Karpas-422 (cell line): ENCODE measurements around the gene BTBD1. TPM values are rescaled to one million over a fixed set of nuclear protein-coding genes. Genes with fewer than 3 reads are reported as not detected.

Experiments used
- DNase-seq: peaks from one replicate; pipeline ENCODE4 v3.0.0-alpha.2; 2015
- H2AFZ ChIP-seq: fragments of 200-600 bp; sonication (generic); 2 replicates; pipeline ENCODE4 v1.6.1; 2014; ENCODE audit warnings: antibody characterized with exemption, low read length, mixed read lengths
- H3K27ac ChIP-seq: fragments of 200-600 bp; sonication (generic); 2 replicates; pipeline ENCODE4 v1.5.1; 2014; ENCODE audit warnings: mild to moderate bottlenecking, low read length, moderate library complexity
- H3K27me3 ChIP-seq: fragments of 200-600 bp; sonication (generic); 2 replicates; pipeline ENCODE4 v1.6.1; 2014; ENCODE audit warnings: low read length, mixed read lengths
- H3K36me3 ChIP-seq: fragments of 200-600 bp; sonication (generic); 2 replicates; pipeline ENCODE4 v1.6.1; 2014; ENCODE audit warnings: low read length, mixed read lengths; ENCODE audit not compliant: insufficient read depth
- H3K4me1 ChIP-seq: fragments of 200-600 bp; sonication (generic); 2 replicates; pipeline ENCODE4 v1.6.1; 2014; ENCODE audit warnings: mild to moderate bottlenecking, low read length, mixed read lengths
- H3K4me2 ChIP-seq: fragments of 200-600 bp; sonication (generic); 2 replicates; pipeline ENCODE4 v1.6.1; 2014; ENCODE audit warnings: low read length, low read depth, mild to moderate bottlenecking; ENCODE audit not compliant: poor library complexity, severe bottlenecking
- H3K4me3 ChIP-seq: fragments of 200-600 bp; sonication (generic); 2 replicates; pipeline ENCODE4 v1.5.1; 2014; ENCODE audit warnings: mild to moderate bottlenecking, antibody characterized with exemption, low read length, mixed read lengths
- H3K79me2 ChIP-seq: fragments of 200-600 bp; sonication (generic); 2 replicates; pipeline ENCODE4 v1.6.1; 2014; ENCODE audit warnings: mild to moderate bottlenecking, low read length, mixed read lengths
- H3K9ac ChIP-seq: fragments of 200-600 bp; sonication (generic); 2 replicates; pipeline ENCODE4 v1.6.0; 2014; ENCODE audit warnings: low read length
- H3K9me2 ChIP-seq: fragments of 200-600 bp; sonication (generic), shearing (Covaris generic); replicated peaks from 2 replicates; pipeline ENCODE4 v1.6.0; 2014; ENCODE audit warnings: mild to moderate bottlenecking, low read length, moderate library complexity; ENCODE audit not compliant: insufficient read depth
- H3K9me3 ChIP-seq: fragments of 300-700, 200-600 bp; sonication (generic); 2 replicates; pipeline ENCODE4 v1.6.1; 2014; ENCODE audit warnings: low read length, mixed read lengths
- H4K20me1 ChIP-seq: fragments of 200-600 bp; sonication (generic); 2 replicates; pipeline ENCODE4 v1.6.1; 2014; ENCODE audit warnings: mild to moderate bottlenecking, antibody characterized with exemption, low read length, low read depth; ENCODE audit not compliant: insufficient read depth
- total RNA-seq: library from RNA; depleted of rRNA; stranded (reverse); fragments of >200 nt; shearing (Covaris generic); gene quantifications from 2 replicates; pipeline ENCODE4 v1.2.3, GENCODE V29; 2014; ENCODE audit warnings: low replicate concordance

BTBD1 gene
- total RNA-seq, 1 experiment from 2014 or later, result 140 TPM

DNA sequence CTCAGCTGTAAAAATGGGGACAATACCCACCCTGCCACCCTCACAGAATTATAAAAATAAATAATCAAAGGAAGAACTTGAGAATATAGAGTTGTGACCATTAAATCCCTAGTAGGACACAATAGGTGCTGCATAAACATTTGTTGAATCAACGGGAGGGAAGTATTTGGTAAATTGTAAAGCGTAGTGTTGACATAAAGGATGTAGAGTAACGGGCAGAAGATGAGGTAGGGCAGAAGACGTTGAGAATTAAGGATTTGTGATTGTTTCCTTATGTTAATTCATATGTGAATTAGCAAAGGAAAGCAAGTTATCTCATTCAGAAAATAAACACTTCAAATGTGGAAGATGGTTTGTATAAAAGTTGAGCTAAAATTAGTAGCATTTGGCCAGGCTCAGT lies 73.9 kb downstream of the BTBD1 start:
- no peaks in the 10 kb centered on the region for H3K9me3 ChIP-seq
- H3K9me2 ChIP-seq, result no peaks in the 10 kb centered on the region

DNA sequence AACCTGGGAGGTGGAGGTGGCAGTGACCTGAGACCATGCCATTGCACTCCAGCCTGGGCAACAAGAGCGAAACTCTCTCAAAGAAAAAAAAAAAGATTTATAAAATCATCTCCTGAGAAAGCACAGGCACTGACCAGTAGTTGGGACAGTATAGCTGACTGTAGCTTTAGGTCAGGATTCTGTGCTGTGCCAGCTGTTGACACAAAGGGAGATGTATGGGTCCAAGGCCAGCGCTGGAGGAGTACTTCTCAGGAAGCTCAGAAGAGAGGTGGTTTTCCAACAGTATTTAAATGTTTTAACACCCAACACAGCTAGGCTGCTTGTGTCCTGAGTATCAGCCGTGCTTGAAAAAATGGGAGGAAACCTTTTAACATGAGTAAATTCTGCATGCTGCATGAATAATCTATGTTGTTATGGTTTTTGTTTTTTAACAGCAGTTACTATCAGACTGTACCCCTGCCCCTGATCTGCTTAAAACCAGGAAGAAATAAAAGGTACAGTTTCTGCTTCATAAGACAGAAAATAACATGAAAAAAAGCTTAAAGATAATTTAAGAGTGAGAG lies 74.5 kb downstream of the BTBD1 start:
- Histone ChIP-seq H3K27ac (no peak overlapping the region), H3K79me2 (peaks cover 10% of the 10 kb centered on the region), H3K4me3 (no peak overlapping the region), H2AFZ (no peak overlapping the region), H3K9me2 (no peaks in the 10 kb centered on the region), H3K4me2 (no peak overlapping the region), H3K27me3 (no peaks in the 10 kb centered on the region), H4K20me1 (no peaks in the 10 kb centered on the region), H3K9ac (no peak overlapping the region), H3K4me1 (peaks cover under 1% of the 10 kb centered on the region), H3K36me3 (peaks cover 11% of the 10 kb centered on the region; the same call in 1 of the 2 replicates), H3K9me3 (no peaks in the 10 kb centered on the region)
- no peak for DNase-seq

More for the DNA sequence above, 73.9 kb downstream of the BTBD1 start:
- H3K27ac ChIP-seq, result no peak overlapping the region
- peaks cover 3% of the 10 kb centered on the region; the same call in 1 of the 2 replicates for H3K79me2 ChIP-seq
- no peaks in the 10 kb centered on the region for H3K27me3 ChIP-seq
- no peak overlapping the region for H2AFZ ChIP-seq
- H3K36me3 ChIP-seq, result peaks cover 11% of the 10 kb centered on the region; the same call in 1 of the 2 replicates
- no peak overlapping the region for H3K4me2 ChIP-seq
- no peak overlapping the region for H3K4me3 ChIP-seq
- no peaks in the 10 kb centered on the region for H3K4me1 ChIP-seq
- H4K20me1 ChIP-seq, result no peaks in the 10 kb centered on the region
- no peak for DNase-seq
- H3K9ac ChIP-seq, result no peak overlapping the region

DNA sequence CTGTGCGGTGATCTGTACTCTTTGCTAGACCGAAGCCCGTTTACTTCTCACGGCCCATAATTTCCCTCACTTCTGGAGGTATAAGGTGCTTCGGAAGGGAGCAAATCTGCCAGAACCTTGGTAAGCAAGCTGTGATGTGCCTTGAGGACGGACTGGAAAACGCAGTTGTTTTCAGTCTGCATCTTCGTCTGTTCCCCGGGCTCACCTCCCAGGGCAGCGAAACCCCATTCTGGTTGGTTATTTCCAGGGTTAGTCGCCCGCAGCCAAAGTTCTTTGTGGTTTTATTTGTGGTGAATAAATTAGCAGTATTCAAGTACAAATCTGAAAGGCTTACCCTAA lies 80.6 kb downstream of the BTBD1 start:
- Histone ChIP-seq H3K9me2 (no peaks in the 10 kb centered on the region), H2AFZ (no peak overlapping the region), H3K4me1 (peaks cover 23% of the 10 kb centered on the region), H3K4me2 (peak overlapping the region; percentile 86), H3K27ac (no peak overlapping the region), H3K4me3 (peak overlapping the region; percentile 99), H3K9ac (peak overlapping the region; percentile 91), H3K9me3 (no peaks in the 10 kb centered on the region), H4K20me1 (no peaks in the 10 kb centered on the region; the same call in 1 of the 2 replicates), H3K27me3 (no peaks in the 10 kb centered on the region), H3K36me3 (peaks cover 11% of the 10 kb centered on the region; the same call in 1 of the 2 replicates), H3K79me2 (peaks cover 42% of the 10 kb centered on the region)
- peak; percentile 61 for DNase-seq

DNA sequence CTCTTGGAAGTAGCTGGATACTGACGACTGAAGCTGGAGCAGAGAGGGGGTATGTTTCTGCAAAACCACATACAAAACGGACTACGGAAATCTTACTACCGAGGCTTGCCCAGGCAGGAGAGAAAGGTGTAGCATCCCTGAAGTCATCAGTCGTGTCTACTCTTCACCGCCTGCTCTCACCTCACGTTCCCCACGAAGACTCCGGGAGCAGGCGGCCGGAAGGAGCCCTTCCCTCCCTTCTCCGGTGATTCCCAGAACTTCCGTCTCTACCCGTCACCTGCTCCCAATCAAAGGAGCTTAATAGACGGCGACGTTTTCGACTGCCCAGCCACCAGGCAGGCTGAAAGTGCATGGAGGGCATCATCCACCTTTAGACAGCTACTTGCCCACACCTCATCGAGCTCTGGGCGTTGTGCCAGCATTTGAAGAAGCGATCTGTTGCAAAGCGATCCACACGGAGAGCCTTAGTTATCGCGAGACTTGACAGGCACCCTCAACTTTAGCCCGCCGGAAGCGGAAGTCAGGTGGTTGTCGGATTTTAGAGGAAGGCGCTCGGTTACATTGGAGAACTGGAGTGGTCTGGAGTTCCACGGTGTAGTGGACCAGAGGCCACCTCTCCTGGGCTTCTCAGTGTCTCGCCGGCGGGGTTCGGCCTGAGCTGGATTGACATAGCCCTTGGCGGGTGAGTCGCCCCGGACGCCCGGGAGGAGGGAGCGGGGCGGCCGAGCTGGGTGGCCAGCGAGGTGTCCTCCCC lies 81.2 kb downstream of the BTBD1 start, which contains the start of gene RAMAC:
Gene RAMAC (plus strand): TSS at position 523 of the 754 bp plus-strand sequence. CDS start 2,809 bp downstream, outside the sequence.
- H4K20me1 ChIP-seq, result no peaks in the 10 kb centered on the region; the same call in 1 of the 2 replicates
- H3K4me3 ChIP-seq, result peak within 1 kb of the TSS; percentile 99
- H3K4me1 ChIP-seq, result peaks cover 23% of the 10 kb centered on the region
- H3K9me2 ChIP-seq, result no peaks in the 10 kb centered on the region
- H2AFZ ChIP-seq, result peak within 1 kb of the TSS; percentile 84
- H3K79me2 ChIP-seq, result peaks cover 42% of the 10 kb centered on the region
- H3K9me3 ChIP-seq, result no peaks in the 10 kb centered on the region
- H3K9ac ChIP-seq, result peak within 1 kb of the TSS; percentile 91
- H3K36me3 ChIP-seq, result peaks cover 11% of the 10 kb centered on the region; the same call in 1 of the 2 replicates
- H3K4me2 ChIP-seq, result peak within 1 kb of the TSS; percentile 86
- H3K27me3 ChIP-seq, result no peaks in the 10 kb centered on the region
- H3K27ac ChIP-seq, result peak within 1 kb of the TSS; percentile 45; the same call in 1 of the 2 replicates
- peak; percentile 99 for DNase-seq

DNA sequence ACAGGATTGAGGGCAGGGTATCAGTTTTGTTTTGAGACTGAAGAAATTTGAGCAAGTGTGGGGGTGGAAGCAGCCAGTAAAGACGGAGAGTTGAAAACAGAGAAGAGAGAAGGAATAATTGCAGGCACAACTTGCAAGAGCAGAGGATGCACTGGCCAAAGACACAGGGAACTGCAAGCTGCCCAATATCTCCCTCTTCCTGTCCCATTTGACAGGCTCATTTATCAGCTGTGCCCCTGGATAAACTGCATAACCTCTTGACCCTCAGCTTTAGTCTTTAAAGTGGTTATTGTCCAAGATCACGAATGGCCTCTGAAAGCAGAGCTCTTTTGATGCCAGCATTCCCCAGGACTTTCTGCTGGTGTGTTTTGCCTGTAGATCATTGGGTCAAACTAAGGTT lies 86.1 kb downstream of the BTBD1 start:
- H3K4me2 ChIP-seq, result no peak overlapping the region
- H3K9ac ChIP-seq, result no peak overlapping the region
- H2AFZ ChIP-seq, result no peak overlapping the region
- no peaks in the 10 kb centered on the region for H3K36me3 ChIP-seq
- H3K27ac ChIP-seq, result no peak overlapping the region
- peaks cover 17% of the 10 kb centered on the region for H3K79me2 ChIP-seq
- H3K27me3 ChIP-seq, result no peaks in the 10 kb centered on the region
- no peak overlapping the region for H3K4me3 ChIP-seq
- peaks cover 13% of the 10 kb centered on the region for H3K4me1 ChIP-seq
- H3K9me2 ChIP-seq, result no peaks in the 10 kb centered on the region
- no peaks in the 10 kb centered on the region for H3K9me3 ChIP-seq
- no peaks in the 10 kb centered on the region for H4K20me1 ChIP-seq
- no peak for DNase-seq

DNA sequence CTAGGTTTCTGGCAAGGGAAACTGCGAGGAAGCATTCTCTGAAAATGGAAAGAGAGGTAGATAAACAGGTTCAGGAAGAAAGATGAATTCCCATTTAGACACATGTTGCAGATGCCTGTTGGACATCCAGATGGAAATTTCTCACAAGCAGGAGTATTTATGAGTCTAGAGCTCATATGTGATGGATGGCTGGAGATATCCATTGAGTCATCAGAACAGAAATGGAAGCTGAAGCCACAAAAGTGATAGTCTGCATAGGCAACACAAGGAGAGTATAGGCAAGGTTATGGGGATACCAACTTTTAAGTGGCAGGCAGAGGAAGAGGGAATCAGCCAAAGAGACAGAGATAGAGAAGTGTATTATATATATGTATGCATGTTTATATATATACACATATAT lies 87.3 kb downstream of the BTBD1 start:
- no peak overlapping the region for H3K4me3 ChIP-seq
- H3K4me2 ChIP-seq, result no peak overlapping the region
- no peaks in the 10 kb centered on the region for H3K9me2 ChIP-seq
- H3K36me3 ChIP-seq, result no peaks in the 10 kb centered on the region
- H2AFZ ChIP-seq, result no peak overlapping the region
- H3K27me3 ChIP-seq, result no peaks in the 10 kb centered on the region
- no peak overlapping the region for H3K9ac ChIP-seq
- peaks cover 6% of the 10 kb centered on the region for H3K79me2 ChIP-seq
- no peak overlapping the region for H3K27ac ChIP-seq
- no peaks in the 10 kb centered on the region for H3K9me3 ChIP-seq
- DNase-seq, result no peak
- H3K4me1 ChIP-seq, result peaks cover 3% of the 10 kb centered on the region
- H4K20me1 ChIP-seq, result no peaks in the 10 kb centered on the region

DNA sequence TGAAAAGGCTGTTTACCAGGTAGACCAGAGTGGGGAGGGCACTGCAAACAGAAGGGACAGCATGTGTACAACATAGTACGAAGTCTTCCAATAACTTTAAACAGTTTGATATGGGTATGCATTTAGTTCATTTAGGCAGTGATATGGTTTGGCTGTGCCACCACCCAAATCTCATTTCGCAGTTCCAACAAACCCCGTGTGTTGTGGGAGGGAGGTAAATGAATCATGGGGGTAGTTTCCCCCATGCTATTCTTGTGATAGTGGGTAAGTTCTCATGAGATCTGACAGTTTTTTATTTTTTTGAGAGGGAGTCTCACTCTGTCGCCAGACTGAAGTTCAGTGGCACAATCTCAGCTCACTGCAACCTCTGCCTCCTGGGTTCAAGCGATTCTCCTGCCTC lies 88.6 kb downstream of the BTBD1 start:
- H3K9ac ChIP-seq, result no peak overlapping the region
- no peaks in the 10 kb centered on the region for H3K9me2 ChIP-seq
- H3K9me3 ChIP-seq, result no peaks in the 10 kb centered on the region
- H4K20me1 ChIP-seq, result no peaks in the 10 kb centered on the region
- no peaks in the 10 kb centered on the region for H3K27me3 ChIP-seq
- H3K4me1 ChIP-seq, result no peaks in the 10 kb centered on the region
- H3K36me3 ChIP-seq, result no peaks in the 10 kb centered on the region
- H3K27ac ChIP-seq, result no peak overlapping the region
- H2AFZ ChIP-seq, result no peak overlapping the region
- DNase-seq, result no peak
- H3K79me2 ChIP-seq, result no peaks in the 10 kb centered on the region
- no peak overlapping the region for H3K4me3 ChIP-seq
- H3K4me2 ChIP-seq, result no peak overlapping the region

DNA sequence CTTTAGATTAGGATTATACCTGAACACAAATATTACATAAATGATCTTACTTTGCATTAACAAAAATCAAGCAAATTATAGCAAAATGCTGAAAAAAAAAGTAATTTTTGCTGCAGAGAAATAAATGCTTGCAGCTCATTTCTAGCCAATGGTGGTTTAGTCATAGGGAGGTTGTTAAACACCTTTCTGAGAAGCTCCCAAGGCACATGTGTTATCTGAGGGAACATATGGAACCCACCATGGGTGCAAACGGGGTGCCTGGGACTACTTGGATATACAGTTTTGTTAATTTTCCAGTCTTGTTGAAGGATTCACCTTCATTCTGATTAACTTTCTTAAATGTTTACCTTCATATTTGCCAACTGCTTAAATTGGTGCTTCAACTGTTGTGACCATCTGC lies 90.0 kb downstream of the BTBD1 start:
- no peaks in the 10 kb centered on the region for H3K9me3 ChIP-seq
- H3K36me3 ChIP-seq, result no peaks in the 10 kb centered on the region
- H3K4me3 ChIP-seq, result no peak overlapping the region
- H3K4me2 ChIP-seq, result no peak overlapping the region
- no peak for DNase-seq
- no peaks in the 10 kb centered on the region for H3K4me1 ChIP-seq
- H3K27me3 ChIP-seq, result no peaks in the 10 kb centered on the region
- no peaks in the 10 kb centered on the region for H3K9me2 ChIP-seq
- no peaks in the 10 kb centered on the region for H3K79me2 ChIP-seq
- no peak overlapping the region for H3K9ac ChIP-seq
- H2AFZ ChIP-seq, result no peak overlapping the region
- no peak overlapping the region for H3K27ac ChIP-seq
- no peaks in the 10 kb centered on the region for H4K20me1 ChIP-seq
